Panc1 (cell line): Measurements from ENCODE around the gene ABCG5. TPM values are rescaled to one million over a fixed set of nuclear protein-coding genes. Genes with fewer than 3 reads are reported as not detected.

Source experiments
- ATAC-seq: fragments of 200-7000 bp; cut with Tn5 transposase; 2 replicates; pipeline ENCODE4 v1.9.1; 2020; ENCODE audit warnings: mild to moderate bottlenecking, moderate library complexity
- BruUV-seq: library from RNA; stranded (reverse); fragments of 400-500 nt; replicated peaks from 2 replicates; lab custom pipeline; 2021; lab: Mats Ljungman, UMichigan
- CTCF ChIA-PET: fragments of 300-600 bp; sonication (Branson Sonifier 250); formaldehyde crosslinking; loops from one replicate; lab custom pipeline; 2022; ENCODE audit warnings: antibody characterized with exemption; lab: Charles Lee
- POLR2A ChIA-PET: fragments of 300-600 bp; sonication (Branson Sonifier 250); formaldehyde crosslinking; loops from one replicate; lab custom pipeline; 2022; ENCODE audit warnings: antibody characterized with exemption; lab: Charles Lee
- DNase-seq: peaks from one replicate; pipeline ENCODE4 v3.0.0-alpha.2; 2010; ENCODE audit warnings: low read depth, low spot score
- H3K27ac ChIP-seq: 2 replicates; pipeline ENCODE4 v1.5.1; 2011; ENCODE audit warnings: mild to moderate bottlenecking, low read length, inconsistent platforms
- H3K27me3 ChIP-seq: fragments of 200-500 bp; sonication (Bioruptor generic); 2 replicates; pipeline ENCODE4 v1.6.0; 2014; ENCODE audit warnings: low read length, inconsistent platforms; ENCODE audit not compliant: control insufficient read depth, insufficient read depth
- H3K36me3 ChIP-seq: fragments of 200-500 bp; sonication (Bioruptor generic); 2 replicates; pipeline ENCODE4 v1.5.1; 2014; ENCODE audit warnings: inconsistent platforms, mild to moderate bottlenecking, low read length, moderate library complexity; ENCODE audit not compliant: control insufficient read depth, insufficient read depth
- H3K4me1 ChIP-seq: 2 replicates; pipeline ENCODE4 v1.5.1; 2011; ENCODE audit warnings: inconsistent platforms, mild to moderate bottlenecking, low read length, moderate library complexity; ENCODE audit not compliant: control insufficient read depth, insufficient read depth
- H3K4me3 ChIP-seq, 2 experiments: 2 replicates each; pipeline ENCODE4 v1.5.1; 2011 to 2012; ENCODE audit warnings: low read depth in 2 of 2, low read length in 2 of 2, mild to moderate bottlenecking in 2 of 2, inconsistent platforms in 1 of 2, moderate library complexity in 1 of 2
- H3K9me3 ChIP-seq: fragments of 200-500 bp; sonication (Bioruptor generic); 2 replicates; pipeline ENCODE4 v1.5.1; 2014; ENCODE audit warnings: low read depth, mild to moderate bottlenecking, inconsistent platforms, low read length, moderate library complexity; ENCODE audit not compliant: control insufficient read depth, insufficient read depth
- CTCF ChIP-seq: fragments of 450-650 bp; IDR thresholded peaks from 2 replicates; pipeline ENCODE4 v1.5.1; 2017; ENCODE audit warnings: mild to moderate bottlenecking
- POLR2AphosphoS5 ChIP-seq: IDR thresholded peaks from 2 replicates; pipeline ENCODE4 v1.6.1; 2012; ENCODE audit warnings: mild to moderate bottlenecking, low read depth, low read length, moderate library complexity
- SIN3A ChIP-seq: IDR thresholded peaks from 2 replicates; pipeline ENCODE4 v1.6.1; 2012; ENCODE audit warnings: low read depth, mild to moderate bottlenecking, low read length, moderate library complexity, borderline replicate concordance; ENCODE audit not compliant: insufficient read depth
- TCF7L2 ChIP-seq: IDR thresholded peaks from 2 replicates; pipeline ENCODE4 v1.6.1; 2011; ENCODE audit warnings: mild to moderate bottlenecking, low read depth, low read length, inconsistent platforms
- in situ Hi-C: cut with HindIII; loops from 2 replicates; pipeline ENCODE4 v1.10.0; 2016; ENCODE audit warnings: low sequenced_read_pairs, low pct_unique_long_range_greater_than_20kb
- intact Hi-C: fragments of 100-400 bp; cut with micrococcal nuclease; formaldehyde crosslinking; loops from one replicate; pipeline ENCODE4 v1.10.0; 2022; ENCODE audit not compliant: unreplicated experiment
- total RNA-seq: library from RNA; stranded (reverse); gene quantifications from one replicate; pipeline ENCODE4 v1.2.1, GENCODE V29; 2021; ENCODE audit not compliant: unreplicated experiment
- TF ChIP-seq, protein P1 (sequence below), 2 experiments: IDR thresholded peaks; 2 replicates each; pipeline ENCODE4 v1.6.1; 2011 to 2012; ENCODE audit warnings: low read depth in 2 of 2, control low read depth in 1 of 2, low read length in 1 of 2, mild to moderate bottlenecking in 1 of 2, moderate library complexity in 1 of 2; ENCODE audit not compliant: insufficient read depth in 1 of 2

Gene ABCG5
- total RNA-seq, 1 experiment from 2014 or later: 0.05 TPM

DNA sequence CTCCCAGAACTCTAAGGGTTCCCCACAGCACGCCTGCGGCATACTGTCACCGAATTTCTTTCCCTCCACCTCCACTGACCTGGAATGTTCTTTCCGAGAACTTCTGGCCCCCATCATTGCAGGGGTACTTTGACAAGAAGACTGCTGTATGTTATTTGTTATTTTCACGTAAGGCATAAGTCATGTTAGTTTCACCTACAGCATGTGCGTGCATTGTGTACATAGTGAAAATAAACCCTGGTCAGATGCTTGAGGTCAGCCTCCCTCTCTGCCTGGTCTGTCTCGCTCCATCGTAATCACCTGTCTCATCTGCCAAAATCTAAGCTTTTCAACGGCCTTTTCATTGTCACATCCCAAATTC lies 4.2 kb upstream of the ABCG5 start:
- CTCF ChIA-PET: no interaction called here
- intact Hi-C loops (no loop called here), in situ Hi-C loops (no loop called here)
- POLR2A ChIA-PET: no interaction called here
- H3K4me3 ChIP-seq: no peak overlapping the region
- H3K9me3 ChIP-seq: no peaks in the 10 kb centered on the region
- H3K27ac ChIP-seq: no peak overlapping the region
- ATAC-seq (no peak), DNase-seq (no peak)
- no peaks in the 10 kb centered on the region for H3K27me3 ChIP-seq
- no peaks in the 10 kb centered on the region for H3K36me3 ChIP-seq
- no TSS peak for BruUV-seq
- TF ChIP-seq TCF7L2 (no peak), CTCF (no peak), POLR2AphosphoS5 (no peak), SIN3A (no peak)
- TF ChIP-seq, protein P1, sequence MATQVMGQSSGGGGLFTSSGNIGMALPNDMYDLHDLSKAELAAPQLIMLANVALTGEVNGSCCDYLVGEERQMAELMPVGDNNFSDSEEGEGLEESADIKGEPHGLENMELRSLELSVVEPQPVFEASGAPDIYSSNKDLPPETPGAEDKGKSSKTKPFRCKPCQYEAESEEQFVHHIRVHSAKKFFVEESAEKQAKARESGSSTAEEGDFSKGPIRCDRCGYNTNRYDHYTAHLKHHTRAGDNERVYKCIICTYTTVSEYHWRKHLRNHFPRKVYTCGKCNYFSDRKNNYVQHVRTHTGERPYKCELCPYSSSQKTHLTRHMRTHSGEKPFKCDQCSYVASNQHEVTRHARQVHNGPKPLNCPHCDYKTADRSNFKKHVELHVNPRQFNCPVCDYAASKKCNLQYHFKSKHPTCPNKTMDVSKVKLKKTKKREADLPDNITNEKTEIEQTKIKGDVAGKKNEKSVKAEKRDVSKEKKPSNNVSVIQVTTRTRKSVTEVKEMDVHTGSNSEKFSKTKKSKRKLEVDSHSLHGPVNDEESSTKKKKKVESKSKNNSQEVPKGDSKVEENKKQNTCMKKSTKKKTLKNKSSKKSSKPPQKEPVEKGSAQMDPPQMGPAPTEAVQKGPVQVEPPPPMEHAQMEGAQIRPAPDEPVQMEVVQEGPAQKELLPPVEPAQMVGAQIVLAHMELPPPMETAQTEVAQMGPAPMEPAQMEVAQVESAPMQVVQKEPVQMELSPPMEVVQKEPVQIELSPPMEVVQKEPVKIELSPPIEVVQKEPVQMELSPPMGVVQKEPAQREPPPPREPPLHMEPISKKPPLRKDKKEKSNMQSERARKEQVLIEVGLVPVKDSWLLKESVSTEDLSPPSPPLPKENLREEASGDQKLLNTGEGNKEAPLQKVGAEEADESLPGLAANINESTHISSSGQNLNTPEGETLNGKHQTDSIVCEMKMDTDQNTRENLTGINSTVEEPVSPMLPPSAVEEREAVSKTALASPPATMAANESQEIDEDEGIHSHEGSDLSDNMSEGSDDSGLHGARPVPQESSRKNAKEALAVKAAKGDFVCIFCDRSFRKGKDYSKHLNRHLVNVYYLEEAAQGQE (IDR thresholded peaks at IDR 0.05; ENCODE audit: insufficient read depth in 1 of 2, low read depth in 2 of 2, low read length in 1 of 2): no peak
- H3K4me1 ChIP-seq: no peaks in the 10 kb centered on the region; the same call in 1 of the 2 replicates

DNA sequence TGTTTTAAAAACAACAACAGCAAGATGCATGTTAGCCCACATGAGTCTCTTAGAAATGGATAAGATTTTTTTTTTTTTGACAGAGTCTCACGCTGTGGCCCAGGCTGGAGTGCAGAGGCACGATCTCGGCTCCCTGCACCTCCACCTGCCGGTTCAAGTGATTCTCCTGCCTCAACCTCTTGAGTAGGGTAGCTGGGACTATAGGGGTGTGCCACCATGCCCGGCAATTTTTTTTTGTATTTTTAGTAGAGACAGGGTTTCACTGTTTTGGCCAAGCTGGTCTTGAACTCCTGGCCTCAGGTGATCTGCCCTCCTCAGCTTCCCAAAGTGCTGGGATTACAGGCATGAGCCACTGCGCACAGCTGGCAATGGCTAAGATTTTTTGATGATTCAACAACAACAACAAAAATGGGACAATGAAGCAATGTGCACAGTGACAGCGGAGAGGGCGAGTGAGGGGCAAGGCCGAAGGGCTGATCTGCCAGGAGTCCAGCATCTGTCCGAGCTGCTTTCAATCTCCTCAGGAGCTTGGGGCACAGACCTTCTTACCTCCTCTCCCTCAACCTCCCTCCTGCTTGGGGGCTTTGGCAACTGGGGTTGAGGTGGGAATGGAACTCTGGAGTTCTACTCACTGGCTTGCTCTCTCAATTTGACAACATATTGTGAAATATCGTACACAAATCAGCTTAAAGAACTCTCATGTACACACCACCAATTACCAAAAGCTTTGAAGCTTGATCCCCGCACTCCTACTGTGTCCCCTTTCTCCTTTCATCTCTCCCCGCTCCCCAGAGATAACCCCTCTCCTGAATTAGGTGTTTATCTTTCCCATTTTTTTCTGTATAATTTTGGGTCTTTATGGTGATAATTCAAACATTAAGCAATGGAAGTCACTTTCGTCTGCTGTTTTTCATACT lies 3.6 kb upstream of the ABCG5 start:
- intact Hi-C loops (no loop called here), in situ Hi-C loops (no loop called here)
- no peak overlapping the region for H3K27ac ChIP-seq
- H3K36me3 ChIP-seq: no peaks in the 10 kb centered on the region
- ATAC-seq (no peak), DNase-seq (no peak)
- CTCF ChIA-PET: interaction anchor here (0.6 kb wide), 2 partner anchors 13 to 265 kb away, joined by 3 to 6 read pairs; no protein-coding TSS in a partner anchor
- H3K27me3 ChIP-seq: no peaks in the 10 kb centered on the region
- POLR2A ChIA-PET: no interaction called here
- H3K4me1 ChIP-seq: no peaks in the 10 kb centered on the region
- TF ChIP-seq POLR2AphosphoS5 (no peak), CTCF (no peak), TCF7L2 (no peak), SIN3A (no peak)
- TF ChIP-seq, protein P1 (IDR thresholded peaks at IDR 0.05; ENCODE audit: insufficient read depth in 1 of 2, low read depth in 2 of 2, low read length in 1 of 2): no peak
- BruUV-seq: no TSS peak
- no peak overlapping the region for H3K4me3 ChIP-seq
- no peaks in the 10 kb centered on the region for H3K9me3 ChIP-seq
